Measurements from ENCODE around the gene KNTC1. TPM values are rescaled to one million over a fixed set of nuclear protein-coding genes. Genes with fewer than 3 reads are reported as not detected.

KNTC1 gene
- total RNA-seq, 2 donors from 2014 or later, result 86.7 to 115 TPM

DNA sequence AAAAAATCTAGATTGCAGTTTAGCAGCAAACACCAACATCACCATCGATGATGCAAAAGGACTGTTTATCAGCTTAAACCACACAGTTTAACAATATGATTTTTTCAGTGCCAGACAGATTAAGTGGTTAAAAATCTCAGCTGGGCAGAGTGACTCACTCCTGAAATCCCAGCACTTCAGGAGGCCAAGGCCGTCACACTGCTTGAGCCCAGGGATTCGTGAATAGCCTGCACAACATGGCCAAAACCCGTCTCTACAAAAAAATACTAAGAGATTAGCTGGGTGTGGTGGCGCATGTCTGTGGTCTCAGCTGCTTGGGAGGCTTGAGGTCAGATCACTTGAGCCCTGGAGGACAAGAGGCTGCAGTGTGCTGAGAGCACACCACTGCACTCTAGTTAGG, 9.2 kb upstream of the KNTC1 start:
- 77 to 95% methylated on average over 5 of the region's 5 CpGs for WGBS, 2 experiments (ENCODE audit: insufficient coverage in 1 of 2, insufficient read length in 1 of 2)
- no peaks in the 10 kb centered on the region for H3K9me3 ChIP-seq (ENCODE audit: control insufficient read depth, low read length)
- Mint-ChIP-seq H3K27me3 (ENCODE audit: insufficient read depth) (no peaks in the 10 kb centered on the region), H3K36me3 (ENCODE audit: low read depth) (peaks cover 89% of the 10 kb centered on the region), H3K4me3 (no peak overlapping the region), H3K27ac (peak overlapping the region; percentile 81), H3K9me3 (no peaks in the 10 kb centered on the region), H3K4me1 (peaks cover 4% of the 10 kb centered on the region)
- H3K4me1 ChIP-seq (ENCODE audit: control insufficient read depth, insufficient read depth, low read length), result no peaks in the 10 kb centered on the region
- no peak overlapping the region for H3K27ac ChIP-seq (ENCODE audit: low read depth, low read length)
- TF ChIP-seq, protein P1, sequence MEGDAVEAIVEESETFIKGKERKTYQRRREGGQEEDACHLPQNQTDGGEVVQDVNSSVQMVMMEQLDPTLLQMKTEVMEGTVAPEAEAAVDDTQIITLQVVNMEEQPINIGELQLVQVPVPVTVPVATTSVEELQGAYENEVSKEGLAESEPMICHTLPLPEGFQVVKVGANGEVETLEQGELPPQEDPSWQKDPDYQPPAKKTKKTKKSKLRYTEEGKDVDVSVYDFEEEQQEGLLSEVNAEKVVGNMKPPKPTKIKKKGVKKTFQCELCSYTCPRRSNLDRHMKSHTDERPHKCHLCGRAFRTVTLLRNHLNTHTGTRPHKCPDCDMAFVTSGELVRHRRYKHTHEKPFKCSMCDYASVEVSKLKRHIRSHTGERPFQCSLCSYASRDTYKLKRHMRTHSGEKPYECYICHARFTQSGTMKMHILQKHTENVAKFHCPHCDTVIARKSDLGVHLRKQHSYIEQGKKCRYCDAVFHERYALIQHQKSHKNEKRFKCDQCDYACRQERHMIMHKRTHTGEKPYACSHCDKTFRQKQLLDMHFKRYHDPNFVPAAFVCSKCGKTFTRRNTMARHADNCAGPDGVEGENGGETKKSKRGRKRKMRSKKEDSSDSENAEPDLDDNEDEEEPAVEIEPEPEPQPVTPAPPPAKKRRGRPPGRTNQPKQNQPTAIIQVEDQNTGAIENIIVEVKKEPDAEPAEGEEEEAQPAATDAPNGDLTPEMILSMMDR (conservative IDR thresholded peaks at IDR 0.05), result no peak
- no peaks in the 10 kb centered on the region for H3K27me3 ChIP-seq (ENCODE audit: control insufficient read depth, insufficient read depth, low read length, poor library complexity, severe bottlenecking)
- H3K4me3 ChIP-seq (ENCODE audit: low read length), result no peak overlapping the region
- peak; percentile 52 for DNase-seq
- H3K9ac ChIP-seq (ENCODE audit: extremely low read depth, low read length, poor library complexity, severe bottlenecking), result no peak overlapping the region
- peaks cover 98% of the 10 kb centered on the region for H3K36me3 ChIP-seq (ENCODE audit: control insufficient read depth, insufficient read depth, low read length)

DNA sequence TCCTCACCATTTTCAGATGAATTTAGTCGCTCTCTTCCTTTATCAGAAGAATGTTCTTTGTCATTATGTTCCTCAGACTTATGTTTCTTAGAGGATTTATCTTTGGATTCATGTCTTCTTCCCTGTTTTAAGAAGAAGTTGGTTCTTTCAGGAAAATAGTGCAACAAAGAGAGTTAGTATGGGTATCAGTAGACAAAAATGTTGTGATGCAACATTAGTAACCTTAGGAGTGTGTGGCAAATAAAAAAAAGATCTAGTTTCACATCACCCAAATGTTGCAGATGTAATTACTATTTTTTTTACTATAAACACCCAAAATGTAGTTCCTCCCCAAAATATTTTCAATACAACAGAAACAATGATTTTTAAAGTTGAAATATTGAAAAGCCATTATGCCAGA, 8.1 kb upstream of the KNTC1 start:
- Mint-ChIP-seq H3K27ac (peak overlapping the region; percentile 53), H3K4me3 (no peak overlapping the region), H3K4me1 (peaks cover 13% of the 10 kb centered on the region), H3K9me3 (no peaks in the 10 kb centered on the region), H3K36me3 (ENCODE audit: low read depth) (peaks cover 85% of the 10 kb centered on the region), H3K27me3 (ENCODE audit: insufficient read depth) (no peaks in the 10 kb centered on the region)
- TF ChIP-seq, protein P1 (conservative IDR thresholded peaks at IDR 0.05), result no peak
- no peak for DNase-seq
- Histone ChIP-seq H3K9ac (ENCODE audit: extremely low read depth, low read length, poor library complexity, severe bottlenecking) (no peak overlapping the region), H3K27ac (ENCODE audit: low read depth, low read length) (no peak overlapping the region), H3K27me3 (ENCODE audit: control insufficient read depth, insufficient read depth, low read length, poor library complexity, severe bottlenecking) (no peaks in the 10 kb centered on the region), H3K9me3 (ENCODE audit: control insufficient read depth, low read length) (no peaks in the 10 kb centered on the region), H3K4me3 (ENCODE audit: low read length) (no peak overlapping the region), H3K36me3 (ENCODE audit: control insufficient read depth, insufficient read depth, low read length) (peaks cover 100% of the 10 kb centered on the region), H3K4me1 (ENCODE audit: control insufficient read depth, insufficient read depth, low read length) (peaks cover 5% of the 10 kb centered on the region)
- WGBS, 2 experiments (ENCODE audit: insufficient coverage in 1 of 2, insufficient read length in 1 of 2), result 100% methylated on average over 1 of the region's 1 CpG; no CpG with 5 or more reads in 1 of the 2 experiments

DNA sequence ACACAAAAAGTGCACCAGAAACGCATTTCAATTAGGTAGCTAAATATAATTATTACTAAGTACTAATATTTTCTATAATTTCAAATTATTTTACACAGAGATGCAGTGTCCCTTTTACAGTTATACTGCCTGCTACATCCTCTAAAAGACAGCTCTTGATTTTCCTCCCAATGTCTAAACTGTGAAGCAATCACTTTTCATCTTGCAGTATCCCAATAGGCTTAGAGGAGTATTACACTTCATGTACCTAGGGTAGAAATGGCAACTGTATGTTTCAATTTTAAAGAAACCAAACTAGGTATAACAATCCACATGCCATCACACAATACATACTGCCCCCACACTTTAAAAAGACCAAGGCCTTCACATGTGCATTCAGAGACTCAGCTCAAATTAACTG, 7.6 kb upstream of the KNTC1 start:
- H3K9ac ChIP-seq (ENCODE audit: extremely low read depth, low read length, poor library complexity, severe bottlenecking), result no peak overlapping the region
- H3K27me3 ChIP-seq (ENCODE audit: control insufficient read depth, insufficient read depth, low read length, poor library complexity, severe bottlenecking), result no peaks in the 10 kb centered on the region
- DNase-seq, result no peak
- H3K36me3 ChIP-seq (ENCODE audit: control insufficient read depth, insufficient read depth, low read length), result peaks cover 100% of the 10 kb centered on the region
- Mint-ChIP-seq H3K27ac (no peak overlapping the region), H3K4me1 (peaks cover 18% of the 10 kb centered on the region), H3K36me3 (ENCODE audit: low read depth) (peaks cover 84% of the 10 kb centered on the region), H3K4me3 (no peak overlapping the region), H3K27me3 (ENCODE audit: insufficient read depth) (no peaks in the 10 kb centered on the region), H3K9me3 (no peaks in the 10 kb centered on the region)
- H3K9me3 ChIP-seq (ENCODE audit: control insufficient read depth, low read length), result no peaks in the 10 kb centered on the region
- no peak overlapping the region for H3K4me3 ChIP-seq (ENCODE audit: low read length)
- H3K27ac ChIP-seq (ENCODE audit: low read depth, low read length), result no peak overlapping the region
- no CpG with 5 or more reads among the region's 1 CpG for WGBS, 2 experiments (ENCODE audit: insufficient coverage in 1 of 2, insufficient read length in 1 of 2)
- TF ChIP-seq, protein P1 (conservative IDR thresholded peaks at IDR 0.05), result peak; percentile 27
- peaks cover 5% of the 10 kb centered on the region for H3K4me1 ChIP-seq (ENCODE audit: control insufficient read depth, insufficient read depth, low read length)
